Lower lobe of right lung (tissue), 2 donors: ENCODE measurements around the gene FOXS1. TPM values are rescaled to one million over a fixed set of nuclear protein-coding genes. Genes with fewer than 3 reads are reported as not detected.

ENCODE experiments used
- ATAC-seq, 2 donors: fragments of 200-7000 bp; cut with Tn5 transposase; one replicate each; pipeline ENCODE4 v1.9.1; 2020 to 2022; ENCODE audit warnings: mild to moderate bottlenecking in 2 of 2, moderate library complexity in 2 of 2
- DNase-seq: peaks from one replicate; pipeline ENCODE4 v3.0.0-alpha.2; 2020
- H3K27ac ChIP-seq: fragments of 200-600 bp; one replicate; pipeline ENCODE4 v1.8.0; 2022
- H3K27me3 ChIP-seq: fragments of 200-600 bp; one replicate; pipeline ENCODE4 v1.8.0; 2022; ENCODE audit warnings: low read depth
- H3K36me3 ChIP-seq: fragments of 200-600 bp; one replicate; pipeline ENCODE4 v1.8.0; 2022; ENCODE audit warnings: mild to moderate bottlenecking
- H3K4me1 ChIP-seq: fragments of 200-600 bp; one replicate; pipeline ENCODE4 v1.8.0; 2022
- H3K4me3 ChIP-seq: fragments of 200-600 bp; one replicate; pipeline ENCODE4 v1.8.0; 2022; ENCODE audit warnings: mild to moderate bottlenecking
- H3K9me3 ChIP-seq: fragments of 200-600 bp; one replicate; pipeline ENCODE4 v1.8.0; 2022
- CTCF ChIP-seq: fragments of 200-600 bp; IDR thresholded peaks from one replicate; pipeline ENCODE4 v1.8.0; 2022; ENCODE audit warnings: antibody characterized with exemption, mild to moderate bottlenecking
- intact Hi-C: fragments of 100-400 bp; cut with DNase I; formaldehyde crosslinking; loops from one replicate; pipeline ENCODE4 v1.11.0; 2022
- total RNA-seq: library from RNA; stranded (reverse); fragmentation: NEBNext Ultra II Directional; extraction: Animal tissue kit (Norgen Biotek cat#: 25700); gene quantifications from one replicate; pipeline ENCODE4 v1.2.1, GENCODE V29; 2021
- donor health status: DM: no; HTN: yes; CAD: no; lungs with severe emphysema.

FOXS1 gene
- total RNA-seq, 1 donor from 2014 or later, result 1.1 TPM

GRCh38 chr20:31856516-31856915, 11.1 kb upstream of the FOXS1 start:
- no peaks in the 10 kb centered on the region for H3K36me3 ChIP-seq
- DNase-seq (no peak), ATAC-seq (no peak)
- H3K4me3 ChIP-seq, result no peak overlapping the region
- no peak for TF ChIP-seq CTCF
- intact Hi-C loops, result no loop called here
- peaks cover 47% of the 10 kb centered on the region for H3K27me3 ChIP-seq
- H3K27ac ChIP-seq, result no peak overlapping the region
- H3K9me3 ChIP-seq, result no peaks in the 10 kb centered on the region
- peaks cover 13% of the 10 kb centered on the region for H3K4me1 ChIP-seq

- Histone ChIP-seq H3K4me1 (no peaks in the 10 kb centered on the region), H3K4me3 (no peak overlapping the region), H3K27me3 (peaks cover 49% of the 10 kb centered on the region), H3K9me3 (no peaks in the 10 kb centered on the region), H3K36me3 (no peaks in the 10 kb centered on the region), H3K27ac (no peak overlapping the region)
- DNase-seq, result no peak
- no peak for TF ChIP-seq CTCF
- no peak for ATAC-seq
- intact Hi-C loops, result loop anchor here (5.0 kb wide), 1 partner anchor 99 kb away; the partner anchor contains the start of gene PDRG1
Measured at GRCh38 chr20:31853481-31853880, 8.1 kb upstream of the FOXS1 start.

GRCh38 chr20:31851240-31851955, 6.0 kb upstream of the FOXS1 start:
- DNase-seq (no peak), ATAC-seq (no peak)
- Histone ChIP-seq H3K9me3 (no peaks in the 10 kb centered on the region), H3K27me3 (peaks cover 36% of the 10 kb centered on the region), H3K4me1 (no peaks in the 10 kb centered on the region), H3K27ac (no peak overlapping the region), H3K36me3 (no peaks in the 10 kb centered on the region), H3K4me3 (no peak overlapping the region)
- TF ChIP-seq CTCF, result no peak
- intact Hi-C loops, result loop anchor here (5.0 kb wide), 1 partner anchor 101 kb away; the partner anchor contains the start of gene PDRG1

- Histone ChIP-seq H3K36me3 (no peaks in the 10 kb centered on the region), H3K4me1 (no peaks in the 10 kb centered on the region), H3K9me3 (no peaks in the 10 kb centered on the region), H3K27ac (no peak overlapping the region), H3K27me3 (peaks cover 28% of the 10 kb centered on the region), H3K4me3 (no peak overlapping the region)
- intact Hi-C loops, result no loop called here
- ATAC-seq (no peak), DNase-seq (no peak)
- TF ChIP-seq CTCF, result no peak
Measured at GRCh38 chr20:31849306-31849930, 4.0 kb upstream of the FOXS1 start.

GRCh38 chr20:31848088-31848999, 2.9 kb upstream of the FOXS1 start:
- ATAC-seq, result no peak
- Histone ChIP-seq H3K27ac (no peak overlapping the region), H3K9me3 (no peaks in the 10 kb centered on the region), H3K27me3 (peaks cover 25% of the 10 kb centered on the region), H3K4me3 (no peak overlapping the region), H3K36me3 (no peaks in the 10 kb centered on the region), H3K4me1 (peaks cover 4% of the 10 kb centered on the region)
- intact Hi-C loops, result no loop called here
- no peak for DNase-seq
- TF ChIP-seq CTCF, result no peak
